Measurements from ENCODE around the gene VILL.
A peak's percentile ranks its signal among the peaks of the same experiment; 100 is the strongest.
"Not testable (repeated sequence)": the region's sequence is repeated elsewhere in the genome, so short reads cannot be mapped to it uniquely, and the experiment has no call there.

The VILL gene

GRCh38 chr3:37963635-37964034 lies 27.0 kb upstream of the VILL start:
- no peak for DNase-seq (ENCODE audit: low read depth in 2 of 2)

- no peak for DNase-seq (ENCODE audit: low read depth in 2 of 2)
Measured at GRCh38 chr3:37964146-37964545, 26.4 kb upstream of the VILL start.

DNA sequence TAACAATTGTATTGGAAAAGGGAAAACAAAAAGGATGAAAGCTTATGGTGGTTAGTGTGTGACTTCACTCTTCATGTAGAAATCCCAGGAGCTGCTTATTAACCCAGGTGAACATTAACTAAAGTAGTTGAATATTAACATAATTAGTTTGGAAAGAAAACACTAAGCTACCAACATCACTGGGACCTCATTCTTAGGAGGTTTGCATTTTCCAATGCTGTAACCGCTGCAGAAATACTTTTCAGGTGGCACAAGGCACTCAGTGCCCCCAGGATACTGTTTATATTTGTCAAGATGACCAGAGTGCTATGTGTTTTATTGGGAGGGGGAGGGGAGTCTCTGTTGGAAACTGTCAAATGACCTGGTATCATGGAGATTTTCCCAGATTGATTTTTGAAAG lies 25.9 kb upstream of the VILL start:
- no peak for DNase-seq (ENCODE audit: low read depth in 2 of 2)

DNA sequence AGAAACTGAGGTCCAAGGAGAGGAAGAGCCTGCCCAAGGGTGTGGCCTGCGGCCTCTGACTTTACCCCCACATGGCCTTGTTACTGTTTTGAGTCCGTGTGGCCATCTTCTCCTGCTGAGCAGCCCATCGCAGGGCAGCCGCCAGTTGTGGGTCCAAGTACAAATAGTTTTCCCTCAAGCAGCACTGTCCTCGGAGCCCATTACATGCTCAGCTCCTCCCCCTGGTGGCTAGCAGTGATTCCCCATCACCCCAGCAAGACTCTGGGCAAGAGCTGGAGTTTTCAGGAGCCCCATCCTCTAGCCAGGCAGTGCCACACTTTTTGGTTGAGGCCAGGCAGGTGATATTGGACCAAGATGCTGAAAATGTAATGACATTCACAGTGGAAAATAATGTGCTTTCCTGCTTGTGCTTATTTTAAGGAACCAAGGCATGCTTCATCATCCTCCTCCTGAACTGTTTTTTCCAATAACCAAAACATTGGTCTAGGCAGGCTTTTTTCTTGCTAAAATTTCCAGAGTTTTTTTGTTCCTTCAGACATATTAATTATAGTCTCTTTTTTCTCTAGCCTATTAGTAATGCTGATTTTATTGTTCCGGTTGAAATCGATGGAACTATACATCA lies 23.2 kb upstream of the VILL start:
- DNase-seq (ENCODE audit: low read depth in 2 of 2) = peak; percentile 6 to 16

- DNase-seq (ENCODE audit: low read depth in 2 of 2) = no peak
Measured at GRCh38 chr3:37968199-37968598, 22.4 kb upstream of the VILL start.

DNA sequence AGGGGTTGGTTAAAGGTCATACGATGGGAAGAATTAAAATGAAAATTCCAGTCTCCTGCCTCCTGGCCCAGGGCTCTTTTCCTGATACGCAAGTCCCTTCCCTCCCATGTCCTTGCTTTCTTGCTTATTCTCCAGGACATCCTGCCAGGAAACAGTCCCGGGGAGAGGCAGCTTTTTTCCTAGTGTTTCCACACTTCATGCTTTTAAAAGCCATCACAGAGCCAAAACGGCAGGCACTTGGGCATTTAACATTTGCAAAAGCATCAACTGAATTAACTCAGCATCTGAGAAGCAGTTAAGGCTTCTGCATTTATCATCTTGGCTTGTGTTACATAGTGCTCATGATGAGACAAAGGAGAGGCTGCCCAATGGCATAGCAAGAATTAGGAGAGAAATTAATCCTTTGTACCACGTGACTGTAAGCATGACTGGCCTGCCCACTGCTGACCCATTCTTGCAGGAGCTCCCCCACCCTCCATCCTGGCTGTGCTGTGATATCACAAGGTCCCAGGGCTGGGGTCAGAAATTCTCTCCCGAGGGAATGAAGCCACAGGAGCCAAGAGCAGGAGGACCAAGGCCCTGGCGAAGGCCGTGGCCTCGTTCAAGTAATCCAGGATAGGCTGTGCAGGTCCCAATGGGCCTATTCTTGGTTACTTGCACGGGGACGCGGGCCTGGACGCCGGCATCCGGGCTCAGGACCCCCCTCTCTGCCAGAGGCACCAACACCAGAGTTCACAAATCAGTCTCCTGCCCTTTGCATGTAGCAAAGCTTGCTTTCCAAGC lies 21.6 kb upstream of the VILL start:
- no peak for DNase-seq (ENCODE audit: low read depth in 2 of 2)

DNA sequence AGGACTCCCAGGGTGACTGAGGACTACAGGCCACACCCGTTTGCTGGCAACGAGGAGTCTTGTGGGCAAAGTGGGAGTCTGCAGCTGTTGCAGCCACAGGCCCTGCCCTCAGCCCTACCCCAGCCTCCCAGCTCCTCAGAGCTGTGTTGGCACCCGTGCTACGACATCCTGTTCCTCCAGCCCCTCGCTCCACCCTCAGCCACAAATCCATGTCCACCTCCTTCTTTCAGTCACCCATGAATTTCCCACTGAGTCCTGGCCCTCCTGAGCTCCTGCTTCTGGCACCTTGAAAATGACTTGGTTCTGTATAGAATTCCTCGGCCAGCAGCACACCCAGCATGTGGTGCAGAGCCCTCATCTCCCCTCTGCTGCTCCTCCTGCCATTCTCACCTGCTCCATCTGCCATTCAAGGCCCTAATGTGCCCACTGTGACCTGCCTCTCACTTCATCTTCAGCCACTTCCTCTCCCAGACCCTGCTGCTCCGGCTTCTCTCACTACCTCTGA lies 20.9 kb upstream of the VILL start:
- DNase-seq (ENCODE audit: low read depth in 2 of 2) = no peak

DNA sequence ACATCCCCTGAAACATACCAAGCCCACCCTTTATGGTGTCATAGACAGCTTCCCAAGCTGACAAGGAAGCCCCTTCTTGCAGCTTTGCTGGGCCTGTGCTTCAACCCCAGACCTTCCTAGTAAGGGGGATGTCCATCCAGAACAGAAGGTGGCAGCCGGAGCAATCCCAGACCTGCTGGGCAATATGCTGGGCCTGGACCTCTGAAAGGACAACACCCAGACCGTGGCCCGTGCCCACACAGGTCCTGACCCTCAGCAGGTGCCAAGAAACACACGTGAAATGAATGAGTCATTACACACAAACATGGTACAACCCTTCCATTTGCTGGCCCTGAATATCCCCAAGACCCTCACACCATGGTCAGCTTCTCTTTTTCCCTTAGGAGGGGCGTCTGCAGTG lies 19.8 kb upstream of the VILL start:
- no peak for DNase-seq (ENCODE audit: low read depth in 2 of 2)

GRCh38 chr3:37971467-37971866 lies 19.1 kb upstream of the VILL start:
- DNase-seq (ENCODE audit: low read depth in 2 of 2) = no peak

GRCh38 chr3:37972056-37972455 lies 18.5 kb upstream of the VILL start:
- not testable (repeated sequence) for DNase-seq (ENCODE audit: low read depth in 2 of 2)

GRCh38 chr3:37973246-37974054 lies 17.1 kb upstream of the VILL start:
- DNase-seq (ENCODE audit: low read depth in 2 of 2) = no peak

- peak; percentile 39 to 56 for DNase-seq (ENCODE audit: low read depth in 2 of 2)
Measured at GRCh38 chr3:37974121-37975083, 16.2 kb upstream of the VILL start.

DNA sequence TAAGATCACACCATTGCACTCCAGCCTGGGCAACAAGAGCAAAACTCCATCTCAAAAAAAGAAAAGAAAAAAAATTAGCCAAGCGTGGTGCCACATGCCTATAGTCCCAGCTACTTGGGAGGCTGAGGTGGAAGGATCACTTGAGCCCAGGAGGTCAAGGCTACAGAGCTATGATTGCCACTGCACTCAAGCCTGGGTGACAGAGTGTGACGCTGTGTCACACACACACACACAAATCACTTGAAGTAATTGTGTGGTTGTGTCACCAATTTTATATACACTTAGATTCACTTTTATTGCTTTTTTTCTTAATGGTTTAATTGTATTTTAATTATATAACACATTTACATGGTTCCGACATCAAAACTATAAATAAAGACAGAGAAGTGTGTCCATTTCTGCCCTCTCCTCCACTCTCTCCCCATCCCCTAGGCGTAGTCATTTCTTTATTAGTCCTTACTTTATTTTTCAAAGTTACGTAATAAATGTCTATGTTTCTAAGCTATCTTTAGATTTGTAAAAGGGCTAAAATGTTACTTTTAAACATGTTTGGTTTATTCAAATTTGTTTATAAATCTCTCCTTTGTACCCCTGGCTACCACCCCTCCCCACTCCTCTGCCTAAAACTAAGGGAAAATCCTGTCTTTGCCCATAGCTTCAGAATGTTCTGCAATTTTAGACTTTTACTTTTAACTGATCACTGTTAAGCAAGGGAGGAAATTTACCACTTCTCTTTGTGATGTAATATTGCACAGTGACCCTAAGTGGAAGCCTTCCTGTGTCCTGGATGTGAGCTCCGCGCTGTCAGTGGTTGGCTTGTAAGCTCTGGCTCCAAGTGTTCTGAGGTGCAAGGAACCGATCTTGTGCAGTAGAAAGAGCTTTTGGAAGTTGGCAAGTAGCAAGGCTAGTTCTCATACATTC lies 10.8 kb upstream of the VILL start:
- no peak for DNase-seq (ENCODE audit: low read depth in 2 of 2)

DNA sequence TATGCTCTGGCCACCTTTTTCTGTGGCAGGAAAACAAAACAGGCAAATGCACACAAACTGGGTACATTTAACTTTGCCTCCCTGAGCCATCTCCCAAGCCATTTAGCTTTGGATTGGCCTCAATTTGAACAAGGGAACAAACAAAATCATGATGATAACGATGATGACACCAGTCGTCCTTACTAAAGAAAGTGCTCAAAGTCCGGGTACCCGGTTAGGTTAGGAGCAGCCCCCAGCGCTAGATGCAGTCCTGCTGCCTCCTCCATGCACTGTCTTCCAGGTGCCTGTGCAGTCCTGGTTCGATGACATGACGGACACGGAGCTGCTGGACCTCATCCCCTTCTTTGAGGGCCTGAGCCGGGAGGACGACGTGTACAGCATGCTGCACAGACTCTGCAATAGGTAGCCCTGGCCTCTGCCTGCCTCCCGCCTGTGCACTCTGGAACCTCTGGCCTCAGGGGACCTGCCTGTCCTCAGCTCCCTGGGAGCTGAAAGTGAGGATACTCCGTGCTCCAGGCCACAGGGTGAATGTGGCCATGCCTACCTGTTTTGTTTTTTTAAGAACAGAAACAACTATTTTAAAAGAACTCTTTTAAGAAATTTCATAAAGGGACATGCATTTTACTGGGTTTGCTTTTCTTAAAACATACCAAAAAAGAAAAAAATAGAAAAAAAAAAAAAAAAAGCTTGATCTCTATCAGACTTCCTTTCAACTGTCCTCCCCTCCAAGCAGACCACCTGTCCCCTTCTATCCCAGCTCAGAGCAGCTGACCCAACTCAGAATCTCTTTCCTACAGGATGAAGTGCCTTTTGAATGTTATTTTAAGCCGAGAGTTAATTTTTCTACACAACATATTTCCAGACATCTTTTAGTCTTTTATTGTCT lies 9.9 kb upstream of the VILL start:
- no peak for DNase-seq (ENCODE audit: low read depth in 2 of 2)

GRCh38 chr3:37981348-37981664 lies 9.3 kb upstream of the VILL start:
- no peak for DNase-seq (ENCODE audit: low read depth in 2 of 2)

GRCh38 chr3:37982331-37982730 lies 8.3 kb upstream of the VILL start:
- DNase-seq (ENCODE audit: low read depth in 2 of 2) = no peak

DNA sequence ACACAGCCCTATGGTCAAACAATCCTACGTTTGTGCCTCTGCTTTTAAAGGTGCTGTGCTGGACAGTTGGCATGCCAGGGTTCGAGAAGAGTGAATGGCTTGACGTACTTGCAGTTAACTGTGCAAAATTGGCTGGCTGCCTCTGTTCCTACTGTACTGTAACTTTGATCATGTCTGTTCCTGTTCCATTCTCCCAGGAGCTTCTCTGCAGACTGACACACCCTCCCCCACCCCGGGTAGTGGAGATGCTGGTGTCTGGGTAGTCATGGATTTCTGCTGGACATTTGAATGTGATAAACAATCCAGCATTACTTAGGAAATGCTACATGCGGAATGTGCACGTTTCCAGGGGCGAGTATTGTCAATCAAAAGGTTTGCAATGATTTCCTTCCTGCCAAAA lies 6.5 kb upstream of the VILL start:
- DNase-seq (ENCODE audit: low read depth in 2 of 2) = no peak

GRCh38 chr3:37984596-37984995 lies 6.0 kb upstream of the VILL start:
- no peak for DNase-seq (ENCODE audit: low read depth in 2 of 2)

- no peak for DNase-seq (ENCODE audit: low read depth in 2 of 2)
Measured at GRCh38 chr3:37985637-37986320, 4.8 kb upstream of the VILL start.
